ENCODE data around the gene NOX1.
"Not testable (repeated sequence)": the region's sequence is repeated elsewhere in the genome, so short reads cannot be mapped to it uniquely, and the experiment has no call there.

Gene NOX1

GRCh38 chrX:100817340-100817739, 56.8 kb downstream of the NOX1 start:
- DNase-seq: no peak

GRCh38 chrX:100812216-100813158, 61.7 kb downstream of the NOX1 start:
- DNase-seq: no peak

GRCh38 chrX:100808265-100808664, 65.9 kb downstream of the NOX1 start:
- not testable (repeated sequence) for DNase-seq

GRCh38 chrX:100804780-100805179, 69.4 kb downstream of the NOX1 start:
- no peak for DNase-seq

GRCh38 chrX:100802843-100803242, 71.3 kb downstream of the NOX1 start:
- no peak for DNase-seq

GRCh38 chrX:100798484-100799214, 75.5 kb downstream of the NOX1 start:
- no peak for DNase-seq

- no peak for DNase-seq
Observed at GRCh38 chrX:100797359-100797758, 76.8 kb downstream of the NOX1 start.

- DNase-seq: not testable (repeated sequence)
Observed at GRCh38 chrX:100796371-100796770, 77.8 kb downstream of the NOX1 start.

All from SIG-M5 (cell line).